ENCODE measurements around the gene KRT85. TPM values are rescaled to one million over a fixed set of nuclear protein-coding genes. Genes with fewer than 3 reads are reported as not detected.

Gene KRT85
- total and polyA plus RNA-seq, 2 donors from 2014 or later: 0.58 TPM; not detected in 1

GRCh38 chr12:52362118-52362726 lies 5.1 kb downstream of the KRT85 start:
- FAIRE-seq (no peak), DNase-seq (peak in 2 of 5 donors; percentile 22 to 26)
- intact Hi-C loops (cut with DNase I): no loop called here
- Histone ChIP-seq H3K4me1 (ENCODE audit: control insufficient read depth in 2 of 3, insufficient read depth in 2 of 3, low read depth in 1 of 3, low read length in 3 of 3) (peaks cover 0 to 2% (median 0%) of the 10 kb centered on the region in 3 donors), H3K4me3 (ENCODE audit: low read length in 3 of 3) (no peak overlapping the region), H3K27ac (ENCODE audit: low read depth in 2 of 2, low read length in 2 of 2) (no peak overlapping the region), H3K27me3 (ENCODE audit: control insufficient read depth, insufficient read depth, low read length) (no peaks in the 10 kb centered on the region), H3K36me3 (ENCODE audit: control insufficient read depth in 2 of 3, insufficient read depth in 3 of 3, low read length in 3 of 3) (no peaks in the 10 kb centered on the region), H3K9ac (ENCODE audit: low read length in 3 of 3) (no peak overlapping the region), H3K9me3 (ENCODE audit: control insufficient read depth in 2 of 3, insufficient read depth in 1 of 3, low read length in 3 of 3) (no peaks in the 10 kb centered on the region)
- TF ChIP-seq CTCF (IDR thresholded peaks at IDR 0.05; ENCODE audit: borderline replicate concordance, extremely low read depth, insufficient read depth): no peak

- no peak for FAIRE-seq
- Histone ChIP-seq H3K4me1 (ENCODE audit: control insufficient read depth in 2 of 3, insufficient read depth in 2 of 3, low read depth in 1 of 3, low read length in 3 of 3) (peaks cover 0 to 2% (median 0%) of the 10 kb centered on the region in 3 donors), H3K27ac (ENCODE audit: low read depth in 2 of 2, low read length in 2 of 2) (no peak overlapping the region), H3K9me3 (ENCODE audit: control insufficient read depth in 2 of 3, insufficient read depth in 1 of 3, low read length in 3 of 3) (no peaks in the 10 kb centered on the region), H3K9ac (ENCODE audit: low read length in 3 of 3) (no peak overlapping the region), H3K27me3 (ENCODE audit: control insufficient read depth, insufficient read depth, low read length) (no peaks in the 10 kb centered on the region), H3K4me3 (ENCODE audit: low read length in 3 of 3) (no peak overlapping the region), H3K36me3 (ENCODE audit: control insufficient read depth in 2 of 3, insufficient read depth in 3 of 3, low read length in 3 of 3) (no peaks in the 10 kb centered on the region)
- intact Hi-C loops (cut with DNase I): no loop called here
- TF ChIP-seq CTCF (IDR thresholded peaks at IDR 0.05; ENCODE audit: borderline replicate concordance, extremely low read depth, insufficient read depth): no peak
- no peak for DNase-seq
Observed at GRCh38 chr12:52361553-52361952, 5.7 kb downstream of the KRT85 start.

GRCh38 chr12:52360663-52361271 lies 6.5 kb downstream of the KRT85 start:
- intact Hi-C loops (cut with DNase I): no loop called here
- H3K9me3 ChIP-seq (ENCODE audit: control insufficient read depth in 2 of 3, insufficient read depth in 1 of 3, low read length in 3 of 3): no peaks in the 10 kb centered on the region
- H3K4me1 ChIP-seq (ENCODE audit: control insufficient read depth in 2 of 3, insufficient read depth in 2 of 3, low read depth in 1 of 3, low read length in 3 of 3): peaks cover 0 to 2% (median 0%) of the 10 kb centered on the region in 3 donors
- DNase-seq: peak in 2 of 5 donors; percentile 19 to 73
- no peak for TF ChIP-seq CTCF (IDR thresholded peaks at IDR 0.05; ENCODE audit: borderline replicate concordance, extremely low read depth, insufficient read depth)
- no peak overlapping the region for H3K4me3 ChIP-seq (ENCODE audit: low read length in 3 of 3)
- FAIRE-seq: no peak
- H3K27me3 ChIP-seq (ENCODE audit: control insufficient read depth, insufficient read depth, low read length): no peaks in the 10 kb centered on the region
- no peak overlapping the region for H3K27ac ChIP-seq (ENCODE audit: low read depth in 2 of 2, low read length in 2 of 2)
- H3K36me3 ChIP-seq (ENCODE audit: control insufficient read depth in 2 of 3, insufficient read depth in 3 of 3, low read length in 3 of 3): no peaks in the 10 kb centered on the region
- H3K9ac ChIP-seq (ENCODE audit: low read length in 3 of 3): no peak overlapping the region

Measured in kidney (tissue), 14 donors.